OCI-LY1 (cell line): ENCODE measurements around the gene LRCH3.

Experiments used
- CTCF ChIP-seq: fragments of 200-600 bp; sonication (generic), shearing (Covaris generic); IDR thresholded peaks from 2 replicates; pipeline ENCODE4 v1.5.1; 2017; ENCODE audit warnings: mild to moderate bottlenecking, antibody characterized with exemption, low read length, moderate library complexity, mixed read lengths
- EZH2 ChIP-seq: fragments of 200-600 bp; sonication (generic), shearing (Covaris generic); IDR thresholded peaks from 2 replicates; pipeline ENCODE4 v1.8.0; 2017; ENCODE audit warnings: borderline replicate concordance, mixed run types, mild to moderate bottlenecking, antibody characterized with exemption, low read length, moderate library complexity, mixed read lengths

- TF ChIP-seq CTCF (no peak), EZH2 (no peak)
These were observed 1.0 kb upstream of the LRCH3 start for GRCh38 chr3:197790033-197790432.
